GM10248 (cell line): ENCODE measurements around the gene MGRN1.

Experiments
- CTCF ChIA-PET: fragments of 300-600 bp; sonication (Branson Sonifier 250); formaldehyde crosslinking; extraction: SDS; loops from one replicate; lab custom pipeline; 2021; ENCODE audit warnings: antibody characterized with exemption; lab: Yijun Ruan, JAX
- POLR2A ChIA-PET: fragments of 350-650 bp; sonication (Branson Sonifier 250); formaldehyde crosslinking; extraction: SDS; loops from one replicate; lab custom pipeline; 2020; ENCODE audit warnings: antibody characterized with exemption; lab: Yijun Ruan, JAX
- DNase-seq: peaks from one replicate; pipeline ENCODE4 v3.0.0; 2012; ENCODE audit errors: extremely low spot score
- TF ChIP-seq, protein P1 (sequence below): IDR thresholded peaks from 2 replicates; pipeline ENCODE4 v1.5.1; 2012; ENCODE audit warnings: mild to moderate bottlenecking, low read depth; ENCODE audit errors: extremely low read depth, missing control alignments, control extremely low read depth

The MGRN1 gene

DNA sequence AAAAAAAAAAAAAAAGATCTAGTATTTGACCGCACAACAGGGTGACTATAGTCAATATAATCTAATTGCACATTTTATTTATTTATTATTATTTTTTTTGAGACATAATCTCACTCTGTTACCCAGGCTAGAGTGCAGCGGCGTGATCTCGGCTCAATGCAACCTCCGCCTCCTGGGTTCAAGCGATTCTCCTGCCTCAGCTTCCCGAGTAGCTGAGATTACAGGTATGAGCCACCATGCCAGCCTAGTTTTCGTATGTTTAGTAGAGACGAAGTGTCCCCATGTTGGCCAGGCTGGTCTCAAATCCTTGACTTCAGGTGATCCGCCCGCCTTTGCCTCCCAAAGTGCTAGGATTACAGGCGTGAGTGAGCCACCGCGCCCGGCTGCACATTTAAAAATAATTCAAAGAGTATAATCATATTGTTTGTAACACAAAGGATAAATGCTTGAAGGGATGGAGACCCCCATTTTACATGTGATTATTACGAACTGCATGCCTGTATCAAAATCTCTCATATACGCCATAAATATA is 108.7 kb downstream of the MGRN1 start:
- no peak for DNase-seq
- CTCF ChIA-PET, result interaction anchor here (2.0 kb wide), 1 partner anchor 24 kb away, joined by 5 read pairs; no protein-coding TSS in a partner anchor
- POLR2A ChIA-PET, result interaction anchor here (1.4 kb wide), 1 partner anchor 7 kb away, joined by 8 read pairs; no protein-coding TSS in a partner anchor
- TF ChIP-seq, protein P1, sequence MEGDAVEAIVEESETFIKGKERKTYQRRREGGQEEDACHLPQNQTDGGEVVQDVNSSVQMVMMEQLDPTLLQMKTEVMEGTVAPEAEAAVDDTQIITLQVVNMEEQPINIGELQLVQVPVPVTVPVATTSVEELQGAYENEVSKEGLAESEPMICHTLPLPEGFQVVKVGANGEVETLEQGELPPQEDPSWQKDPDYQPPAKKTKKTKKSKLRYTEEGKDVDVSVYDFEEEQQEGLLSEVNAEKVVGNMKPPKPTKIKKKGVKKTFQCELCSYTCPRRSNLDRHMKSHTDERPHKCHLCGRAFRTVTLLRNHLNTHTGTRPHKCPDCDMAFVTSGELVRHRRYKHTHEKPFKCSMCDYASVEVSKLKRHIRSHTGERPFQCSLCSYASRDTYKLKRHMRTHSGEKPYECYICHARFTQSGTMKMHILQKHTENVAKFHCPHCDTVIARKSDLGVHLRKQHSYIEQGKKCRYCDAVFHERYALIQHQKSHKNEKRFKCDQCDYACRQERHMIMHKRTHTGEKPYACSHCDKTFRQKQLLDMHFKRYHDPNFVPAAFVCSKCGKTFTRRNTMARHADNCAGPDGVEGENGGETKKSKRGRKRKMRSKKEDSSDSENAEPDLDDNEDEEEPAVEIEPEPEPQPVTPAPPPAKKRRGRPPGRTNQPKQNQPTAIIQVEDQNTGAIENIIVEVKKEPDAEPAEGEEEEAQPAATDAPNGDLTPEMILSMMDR, result no peak

DNA sequence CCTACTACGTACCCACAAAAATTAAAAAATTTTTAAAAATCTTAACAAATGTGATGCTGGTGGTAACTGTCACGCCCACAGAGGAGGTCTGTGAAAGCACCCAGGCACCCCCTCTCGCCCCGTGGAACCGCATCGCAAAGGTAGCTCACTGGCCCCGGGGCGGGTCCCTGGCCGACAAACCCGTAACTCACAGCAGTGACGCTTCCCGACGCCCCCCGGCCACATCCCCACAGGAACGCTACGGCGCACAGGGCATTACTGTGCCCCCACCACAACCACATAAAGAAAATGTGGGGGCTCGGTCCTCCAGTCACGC is 109.1 kb downstream of the MGRN1 start:
- TF ChIP-seq, protein P1, result no peak
- ChIA-PET POLR2A (interaction anchor here (0.6 to 1.6 kb wide), 4 partner anchors 8 to 103 kb away, joined by 3 to 8 read pairs (median 6); no protein-coding TSS in a partner anchor), CTCF (interaction anchor here (1.0 to 2.0 kb wide), 8 partner anchors 11 to 222 kb away, joined by 4 to 10 read pairs (median 6); no protein-coding TSS in a partner anchor)
- no peak for DNase-seq

DNA sequence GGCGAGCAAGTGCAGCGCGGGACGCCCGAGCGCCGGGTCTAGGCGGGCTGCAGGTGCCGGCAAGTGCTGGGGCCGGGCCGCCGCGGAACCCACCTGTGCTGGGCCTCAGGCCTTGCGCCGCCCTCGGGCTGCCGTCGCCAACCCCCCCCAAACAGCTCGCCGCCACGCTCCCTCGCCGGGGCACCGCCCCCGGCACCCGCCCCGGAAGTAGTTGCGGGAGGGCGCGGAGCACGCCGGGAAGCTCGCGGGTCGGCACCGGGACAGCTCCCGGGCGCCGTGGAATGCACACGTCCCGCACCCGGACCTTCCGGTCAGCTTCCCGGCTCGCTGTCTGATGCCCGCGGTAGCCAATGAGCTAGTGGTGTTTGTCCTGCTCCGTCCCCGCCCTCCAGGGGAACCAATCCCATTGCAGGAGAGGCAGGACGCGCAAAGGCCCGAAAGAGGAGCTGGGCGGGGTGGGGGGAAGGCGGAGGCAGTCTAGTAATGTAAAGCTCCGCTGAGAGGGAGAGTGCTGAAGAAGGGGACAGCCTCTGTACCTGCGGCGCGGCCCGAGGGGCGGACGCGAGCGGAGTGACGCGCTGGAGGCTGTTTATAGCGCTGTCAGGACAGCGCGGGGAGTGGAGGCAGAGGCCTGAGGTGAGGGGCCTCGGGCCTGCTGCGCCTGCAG is 109.6 kb downstream of the MGRN1 start, which contains the start of the genes ANKS3 and DNAAF8:
ANKS3 (minus strand) TSS at position 209 of the 667 bp plus-strand sequence. CDS start 4,122 bp downstream, outside the sequence.
DNAAF8 (plus strand) TSS at position 475 of the 667 bp plus-strand sequence. CDS start 1,978 bp downstream, outside the sequence.
- CTCF ChIA-PET, result interaction anchor here (1.0 to 2.0 kb wide), 13 partner anchors 9 to 332 kb away, joined by 3 to 10 read pairs (median 5); partner anchors contain the start of gene NUDT16L1

DNA sequence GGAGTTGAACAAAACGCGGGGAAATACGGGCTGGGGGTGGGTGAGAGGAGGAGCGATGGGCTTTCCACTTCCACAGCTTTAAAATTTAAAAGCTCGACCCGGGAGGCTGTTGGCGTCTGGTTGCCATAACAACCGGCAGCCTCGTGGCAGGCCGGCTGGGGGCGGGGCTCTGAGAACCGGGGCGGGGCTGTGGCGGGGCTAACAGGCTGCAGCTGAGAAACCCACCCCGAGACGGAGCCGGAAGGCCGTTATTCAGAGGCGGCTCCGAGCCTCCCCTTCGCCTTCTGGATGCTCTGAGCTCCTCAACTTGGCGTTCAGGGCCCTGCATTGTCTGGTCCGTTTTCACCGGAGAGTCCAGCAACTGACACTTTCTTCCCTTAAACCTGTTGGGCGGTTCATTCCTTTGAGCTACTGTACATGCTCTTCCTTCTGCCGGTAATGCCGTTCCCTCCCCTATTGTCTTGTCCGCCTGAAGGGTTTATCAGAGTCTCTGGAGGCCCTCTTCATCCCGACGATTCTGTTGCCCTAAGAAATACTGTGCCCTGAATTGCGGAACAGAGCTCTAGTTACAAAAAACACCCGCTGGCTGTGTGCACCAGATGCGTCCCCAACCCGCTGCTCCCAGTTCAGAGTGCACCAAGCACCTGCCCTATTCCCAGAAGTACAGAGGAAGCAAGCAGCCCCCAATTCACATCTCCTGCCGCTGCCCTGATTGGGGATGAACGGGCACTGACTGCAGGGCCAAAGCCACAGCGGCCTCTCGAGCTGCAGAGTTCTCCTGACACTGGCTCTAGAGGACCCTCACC is 110.3 kb downstream of the MGRN1 start:
- POLR2A ChIA-PET, result interaction anchor here (0.5 to 1.6 kb wide), 10 partner anchors 9 to 150 kb away, joined by 3 to 11 read pairs (median 4); partner anchors contain the start of gene NUDT16L1
- peak; percentile 96 for DNase-seq
- CTCF ChIA-PET, result interaction anchor here (1.0 to 2.0 kb wide), 13 partner anchors 10 to 333 kb away, joined by 3 to 10 read pairs (median 5); partner anchors contain the start of gene NUDT16L1
- TF ChIP-seq, protein P1, result no peak

More for the DNA sequence above, 109.6 kb downstream of the MGRN1 start, which contains the start of the genes ANKS3 and DNAAF8:
- POLR2A ChIA-PET, result interaction anchor here (0.5 to 1.6 kb wide), 10 partner anchors 8 to 149 kb away, joined by 3 to 8 read pairs (median 4); partner anchors contain the start of gene NUDT16L1
- TF ChIP-seq, protein P1, result no peak
- peak; percentile 92 for DNase-seq

DNA sequence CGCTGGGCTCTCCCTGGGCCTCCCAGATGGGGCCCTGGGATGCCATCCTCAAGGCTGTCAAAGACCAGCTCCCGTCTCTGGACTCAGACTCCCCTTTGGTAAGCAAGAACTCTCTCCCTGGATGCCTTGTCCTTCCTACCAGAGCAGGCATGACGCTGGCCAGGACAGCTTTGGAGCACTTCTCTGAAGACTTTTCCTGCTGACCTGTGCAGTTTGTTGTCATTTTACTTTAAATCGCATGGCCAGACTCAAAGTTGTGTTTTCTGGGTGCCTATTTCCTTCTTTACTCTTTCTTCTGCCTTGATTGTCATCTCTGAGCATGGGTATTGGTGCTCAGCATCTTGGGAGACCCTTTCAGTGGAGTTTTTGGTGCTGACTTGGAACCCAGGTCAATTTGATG is 111.9 kb downstream of the MGRN1 start:
- ChIA-PET CTCF (interaction anchor here (1.1 kb wide), 1 partner anchor 10 kb away, joined by 3 read pairs; no protein-coding TSS in a partner anchor), POLR2A (no interaction called here)
- no peak for DNase-seq
- TF ChIP-seq, protein P1, result no peak
